Heart right ventricle (tissue), 16 donors: ENCODE results near the gene VCAN. TPM values are rescaled to one million over a fixed set of nuclear protein-coding genes. Genes with fewer than 3 reads are reported as not detected.
A peak's percentile ranks its signal among the peaks of the same experiment; 100 is the strongest.

Experiments used
- ATAC-seq, 8 donors: fragments of 200-7000 bp; cut with Tn5 transposase; one replicate each; pipeline ENCODE4 v1.9.1; 2020; ENCODE audit warnings: mild to moderate bottlenecking in 8 of 8, moderate library complexity in 8 of 8, moderate number of reproducible peaks in 1 of 8
- DNase-seq, 2 donors: peaks; one replicate each; pipeline ENCODE4 v3.0.0-alpha.2; 2020
- H3K27ac ChIP-seq, 10 donors: fragments of 200-600 bp; sonication (generic) in 2 of 10; one replicate each; pipeline versions ENCODE4 v1.5.0 to v1.8.0; 2020 to 2022; ENCODE audit warnings: mild to moderate bottlenecking in 3 of 10
- H3K27me3 ChIP-seq, 7 donors: fragments of 200-600 bp; one replicate each; pipeline ENCODE4 v1.8.0; 2021 to 2022; ENCODE audit warnings: mild to moderate bottlenecking in 2 of 7
- H3K36me3 ChIP-seq, 9 donors: fragments of 200-600 bp; sonication (generic) in 1 of 9; one replicate each; pipeline versions ENCODE4 v1.5.0 to v1.8.0; 2020 to 2022; ENCODE audit warnings: mild to moderate bottlenecking in 2 of 9
- H3K4me1 ChIP-seq, 9 donors: fragments of 200-600 bp; sonication (generic) in 1 of 9; one replicate each; pipeline versions ENCODE4 v1.5.0 to v1.8.0; 2020 to 2022; ENCODE audit warnings: mild to moderate bottlenecking in 4 of 9
- H3K4me3 ChIP-seq, 10 donors: fragments of 200-600 bp; sonication (generic) in 2 of 10; one replicate each; pipeline versions ENCODE4 v1.5.0 to v1.8.0; 2020 to 2022; ENCODE audit warnings: mild to moderate bottlenecking in 7 of 10, moderate library complexity in 2 of 10
- H3K9me3 ChIP-seq, 11 donors: fragments of 200-600 bp in 10 of 11; sonication (generic) in 2 of 11; one replicate each; pipeline versions ENCODE4 v1.5.0 to v1.8.0; 2013 to 2022; ENCODE audit warnings: mild to moderate bottlenecking in 2 of 11, control low read depth in 1 of 11, moderate library complexity in 1 of 11
- WGBS, 2 donors: extraction: QIAGEN DNeasy Blood & Tissue Kit; methylation state at CpG; one replicate each; pipeline ENCODE4 v1.1.7; 2013; ENCODE audit warnings: inconsistent platforms in 1 of 2; 5-methylcytosine and 5-hydroxymethylcytosine counted together
- intact Hi-C, 10 donors: fragments of 100-400 bp; cut with DNase I; formaldehyde crosslinking; loops; one replicate each; pipeline versions ENCODE4 v1.11.1 to v1.14.2; 2022
- polyA plus RNA-seq, 2 donors: library from polyadenylated mRNA; stranded (reverse); fragments of 200-250 nt; gene quantifications; one replicate each; pipeline ENCODE4 v1.2.3, GENCODE V29; 2013
- total RNA-seq, 10 donors: library from RNA; stranded (reverse); fragmentation: NEBNext Ultra II Directional in 3 of 10; extraction: Animal tissue kit (Norgen Biotek cat#: 25700) in 3 of 10; gene quantifications; one replicate each; pipeline versions ENCODE4 v1.2.1 to v1.2.4, GENCODE V29; 2021 to 2023
- TF ChIP-seq, protein P1 (sequence below), 9 donors: fragments of 200-600 bp; sonication (generic) in 2 of 9; IDR thresholded peaks; one replicate each; pipeline versions ENCODE4 v1.5.0 to v1.8.0; 2021 to 2022; ENCODE audit warnings: antibody characterized with exemption in 9 of 9, mild to moderate bottlenecking in 5 of 9, moderate library complexity in 1 of 9
- donor health status: Arrhythmogenic right ventricular cardiomyopathy.
- donor health status: ischemic (EF 13 %, LVEDD 7.1; RV severe dilation, severe dysfunction).
- donor health status: healthy with polysubstance abuse.
- donor health status: DM: no; HTN: yes; CAD: no.
- donor health status: DM: no; HTN: no; CAD: no.
- donor health status: ischemic (EF 25% LVEDD 6.9; RV normal size, moderate dysfunction).
- donor health status: ischemic (EF 25% LVEDD 5.7; RV mildly dilated, moderate dysfunction).
- donor health status: healthy.
- donor health status: DM: yes; HTN: yes; CAD: no.
- donor health status: Ischemic cardiomyopathy.
- donor health status: ischemic (EF 35%, LVEDD 5.7; RV mildly dilated, moderate dysfunction).
- donor health status: nonischemic (EF 11% LVEDD 7.7; RV severe dilation, severe dysfunction).
- donor health status: DM: yes; HTN: yes; CAD: no.
- donor health status: PGD.
- donor health status: ischemic (EF 29% LVEDD 5.4; RV normal size, mild dysfunction).
- donor health status: nonischemic (EF 23%, LVEDD 6.1; RV moderate dilation, normal function).

VCAN gene
- total and polyA plus RNA-seq, 12 donors, result 10.6 to 93.7 (median 26.3) TPM

DNA sequence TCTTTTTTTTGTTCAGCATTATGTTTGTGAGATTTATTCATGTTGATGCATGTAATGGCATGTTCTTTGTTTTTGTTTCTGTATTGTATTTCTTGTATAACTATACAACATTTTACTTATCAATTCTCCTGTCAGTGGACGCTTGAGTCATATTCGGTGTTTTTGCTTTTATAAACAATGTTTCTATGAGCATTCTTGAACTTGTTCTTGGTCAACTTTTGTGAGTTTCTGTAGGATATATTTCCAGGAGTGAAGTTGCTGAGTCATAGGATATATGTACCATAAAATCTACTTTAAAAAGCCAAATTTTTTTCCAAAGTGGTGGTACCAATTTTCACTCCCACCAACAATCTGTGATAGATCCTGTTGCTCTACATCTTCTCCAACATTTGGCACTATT, 104.8 kb downstream of the VCAN start:
- WGBS, 2 donors, result 82 to 92% methylated on average over 2 of the region's 2 CpGs

DNA sequence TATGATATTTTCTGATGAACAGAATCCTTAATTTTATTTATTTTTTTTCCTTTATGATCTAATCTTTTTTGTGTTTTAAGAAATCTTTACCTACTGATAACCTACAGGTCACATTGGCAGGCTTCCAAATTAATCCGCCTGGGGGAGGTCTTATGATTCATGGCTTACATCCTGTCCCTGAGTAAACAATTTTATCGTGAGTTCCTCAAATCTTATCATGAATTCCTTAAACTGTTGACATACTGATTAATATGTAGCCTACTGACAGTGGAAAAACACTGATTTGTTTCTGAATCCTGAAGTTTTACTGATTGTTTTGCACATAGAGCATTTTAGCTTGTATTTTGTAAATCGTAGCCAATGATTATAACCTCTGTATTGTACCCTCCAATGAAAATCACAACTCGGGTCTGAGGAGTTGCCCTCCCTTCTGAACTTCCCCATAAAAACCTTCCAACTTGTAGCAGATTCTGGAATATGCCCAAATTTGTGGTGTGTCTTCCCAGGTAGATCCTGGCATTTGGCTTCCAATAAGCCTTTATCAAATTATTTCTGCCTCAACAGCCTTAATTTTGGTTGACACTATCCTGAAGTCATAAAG, 105.6 kb downstream of the VCAN start:
- WGBS, 2 donors, result 40 to 50% methylated on average over 4 of the region's 4 CpGs
- DNase-seq (no peak), ATAC-seq (peak in 1 of 8 donors; percentile 25)
- H3K9me3 ChIP-seq, result peaks cover 0 to 20% (median 5%) of the 10 kb centered on the region in 11 donors
- TF ChIP-seq, protein P1, sequence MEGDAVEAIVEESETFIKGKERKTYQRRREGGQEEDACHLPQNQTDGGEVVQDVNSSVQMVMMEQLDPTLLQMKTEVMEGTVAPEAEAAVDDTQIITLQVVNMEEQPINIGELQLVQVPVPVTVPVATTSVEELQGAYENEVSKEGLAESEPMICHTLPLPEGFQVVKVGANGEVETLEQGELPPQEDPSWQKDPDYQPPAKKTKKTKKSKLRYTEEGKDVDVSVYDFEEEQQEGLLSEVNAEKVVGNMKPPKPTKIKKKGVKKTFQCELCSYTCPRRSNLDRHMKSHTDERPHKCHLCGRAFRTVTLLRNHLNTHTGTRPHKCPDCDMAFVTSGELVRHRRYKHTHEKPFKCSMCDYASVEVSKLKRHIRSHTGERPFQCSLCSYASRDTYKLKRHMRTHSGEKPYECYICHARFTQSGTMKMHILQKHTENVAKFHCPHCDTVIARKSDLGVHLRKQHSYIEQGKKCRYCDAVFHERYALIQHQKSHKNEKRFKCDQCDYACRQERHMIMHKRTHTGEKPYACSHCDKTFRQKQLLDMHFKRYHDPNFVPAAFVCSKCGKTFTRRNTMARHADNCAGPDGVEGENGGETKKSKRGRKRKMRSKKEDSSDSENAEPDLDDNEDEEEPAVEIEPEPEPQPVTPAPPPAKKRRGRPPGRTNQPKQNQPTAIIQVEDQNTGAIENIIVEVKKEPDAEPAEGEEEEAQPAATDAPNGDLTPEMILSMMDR (IDR thresholded peaks at IDR 0.05), result no peak
- peaks cover 0 to 96% (median 0%) of the 10 kb centered on the region in 9 donors for H3K36me3 ChIP-seq
- intact Hi-C loops, result no loop called here
- H3K4me3 ChIP-seq, result no peak overlapping the region
- H3K4me1 ChIP-seq, result peaks cover 0 to 5% (median 0%) of the 10 kb centered on the region in 9 donors
- H3K27me3 ChIP-seq, result no peaks in the 10 kb centered on the region
- no peak overlapping the region for H3K27ac ChIP-seq

More for the DNA sequence above, 104.8 kb downstream of the VCAN start:
- intact Hi-C loops, result no loop called here
- H3K4me3 ChIP-seq, result no peak overlapping the region
- H3K36me3 ChIP-seq, result peaks cover 0 to 96% (median 0%) of the 10 kb centered on the region in 9 donors
- peaks cover 0 to 5% (median 0%) of the 10 kb centered on the region in 9 donors for H3K4me1 ChIP-seq
- ATAC-seq (no peak), DNase-seq (no peak)
- no peak overlapping the region for H3K27ac ChIP-seq
- TF ChIP-seq, protein P1 (IDR thresholded peaks at IDR 0.05), result no peak
- H3K27me3 ChIP-seq, result no peaks in the 10 kb centered on the region
- peaks cover 0 to 20% (median 5%) of the 10 kb centered on the region in 11 donors for H3K9me3 ChIP-seq

- intact Hi-C loops, result no loop called here
- peak in 1 of 8 donors; percentile 35 for ATAC-seq
These were observed 112.3 kb downstream of the VCAN start for GRCh38 chr5:83583859-83584258.

DNA sequence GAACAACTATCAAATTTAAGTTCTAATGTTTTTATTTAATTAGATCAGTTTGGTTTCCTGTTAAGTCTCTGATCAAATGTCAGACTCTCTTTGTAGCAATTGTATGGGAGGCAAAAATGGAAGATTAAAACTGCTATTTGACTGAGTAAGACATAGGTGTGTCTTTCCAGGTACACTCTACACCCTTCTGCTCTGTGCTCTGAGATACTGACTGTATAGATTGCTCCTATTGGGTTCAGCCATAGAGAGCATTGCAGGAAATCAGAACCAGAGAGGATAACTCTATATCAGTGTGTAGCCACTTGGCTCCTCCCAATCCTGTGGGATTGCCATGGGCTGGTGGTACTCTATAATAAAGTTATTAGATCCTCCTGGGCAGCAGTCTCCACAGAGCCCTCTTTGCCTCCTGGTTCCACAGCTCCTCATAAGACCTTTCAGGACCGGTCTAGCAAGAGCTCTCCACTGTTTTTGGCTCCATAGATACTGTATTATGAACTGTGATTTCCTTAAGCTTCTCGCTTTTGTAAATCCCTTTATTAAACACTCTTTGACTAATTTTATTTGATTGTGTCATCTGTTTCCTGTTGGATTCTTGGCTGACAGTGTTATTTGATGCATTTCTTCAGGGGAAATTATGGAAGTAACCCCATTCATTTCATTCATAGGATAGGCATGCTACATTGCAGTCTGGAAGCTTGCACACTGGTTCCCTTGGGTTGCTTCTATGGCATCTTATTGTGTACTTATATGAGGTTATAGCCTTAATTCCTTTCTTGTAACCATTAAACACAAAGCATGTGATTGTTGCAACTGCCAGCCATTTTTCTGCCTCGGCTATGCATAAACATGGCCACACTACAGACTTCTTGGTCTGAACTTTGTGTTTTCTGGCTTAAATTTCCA, 115.6 kb downstream of the VCAN start:
- 50 to 59% methylated on average over 3 of the region's 3 CpGs for WGBS, 2 donors
- no peak for DNase-seq
- no peak overlapping the region for H3K4me3 ChIP-seq
- no peaks in the 10 kb centered on the region for H3K9me3 ChIP-seq
- H3K27ac ChIP-seq, result no peak overlapping the region
- ATAC-seq, result no peak
- TF ChIP-seq, protein P1 (IDR thresholded peaks at IDR 0.05), result no peak
- H3K27me3 ChIP-seq, result no peaks in the 10 kb centered on the region
- H3K4me1 ChIP-seq, result no peaks in the 10 kb centered on the region
- intact Hi-C loops, result no loop called here
- peaks cover 0 to 10% (median 0%) of the 10 kb centered on the region in 9 donors for H3K36me3 ChIP-seq

More at GRCh38 chr5:83583859-83584258, 112.3 kb downstream of the VCAN start:
- DNase-seq, result no peak
- no peak overlapping the region for H3K4me3 ChIP-seq
- peaks cover 0 to 41% (median 0%) of the 10 kb centered on the region in 9 donors for H3K36me3 ChIP-seq
- H3K4me1 ChIP-seq, result no peaks in the 10 kb centered on the region
- H3K27me3 ChIP-seq, result no peaks in the 10 kb centered on the region
- H3K27ac ChIP-seq, result no peak overlapping the region
- TF ChIP-seq, protein P1 (IDR thresholded peaks at IDR 0.05), result no peak
- H3K9me3 ChIP-seq, result no peaks in the 10 kb centered on the region
